ENCODE measurements around the gene PRAMEF10.
"Not testable (repeated sequence)": the region's sequence is repeated elsewhere in the genome, so short reads cannot be mapped to it uniquely, and the experiment has no call there.

DNA sequence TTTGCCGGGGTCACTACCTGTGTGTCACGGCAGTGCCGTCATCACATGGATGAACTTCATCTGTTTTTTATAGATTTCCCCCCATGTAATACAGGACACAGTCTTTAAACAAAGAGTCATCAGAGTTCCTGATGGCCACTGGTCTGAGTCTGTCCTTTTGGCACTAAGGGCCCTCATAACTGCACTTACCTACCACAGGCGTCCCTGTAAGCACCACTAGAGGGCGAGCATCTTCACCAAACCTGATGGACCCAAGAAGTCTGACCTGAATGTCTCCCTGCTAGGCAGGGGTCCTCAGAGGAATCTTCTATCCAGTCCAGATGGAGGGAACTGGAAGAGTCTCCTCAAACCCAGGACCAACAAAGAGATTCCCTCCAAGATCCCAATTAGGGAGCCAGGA is 26.3 kb upstream of the PRAMEF10 start:
- TF ChIP-seq CTCF (IDR thresholded peaks at IDR 0.05 in 8 of 11, conservative IDR thresholded peaks at IDR 0.05 in 3 of 11); POLR2A (IDR thresholded peaks at IDR 0.05); POLR2AphosphoS5 (IDR thresholded peaks at IDR 0.05): not testable (repeated sequence)
